Stimulated activated naive CD4-positive, alpha-beta T cell treated with Interleukin-2 at 50 U/mL for 16 hours (primary cell): ENCODE results near the gene SYNE1.

ENCODE experiments used
- DNase-seq: peaks from one replicate; lab custom pipeline; 2025; lab: John Stamatoyannopoulos, UW

SYNE1 gene

DNA sequence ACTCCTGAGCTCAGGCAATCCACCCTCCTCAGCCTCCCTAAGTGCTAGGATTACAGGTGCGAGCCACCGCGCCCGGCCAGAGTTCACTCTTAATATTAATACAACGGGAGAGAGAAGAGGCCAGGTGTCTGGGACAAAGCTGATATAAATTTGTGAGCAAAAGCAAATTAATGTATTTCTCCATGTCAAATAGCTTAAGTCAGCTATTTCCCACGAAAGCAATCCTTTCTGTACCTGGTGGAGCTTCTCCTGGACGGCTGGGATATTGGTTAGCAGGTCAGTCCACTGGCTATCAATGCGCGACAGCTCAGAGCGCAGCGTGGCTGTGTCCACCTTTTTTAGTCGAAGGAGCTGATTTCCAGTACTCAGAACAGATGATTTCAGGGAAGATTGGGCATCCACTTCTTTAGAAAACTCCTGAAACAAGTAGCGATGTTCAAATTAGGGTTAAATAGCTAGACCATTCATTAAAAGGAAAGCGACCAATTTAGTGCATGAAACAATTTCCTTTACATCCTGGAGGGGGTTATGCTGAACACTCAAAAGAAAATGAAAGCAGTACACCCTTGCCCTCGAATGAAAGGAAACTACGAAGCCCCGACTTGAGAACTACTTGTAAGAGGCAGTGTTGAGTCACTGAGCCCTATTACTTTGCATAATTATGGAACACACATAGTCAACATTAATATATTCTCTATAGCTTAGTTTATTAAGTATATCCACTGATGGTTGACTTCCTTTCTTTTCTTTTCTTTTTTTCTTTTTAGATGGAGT is 403.4 kb downstream of the SYNE1 start:
- peak; percentile 5 for DNase-seq

DNA sequence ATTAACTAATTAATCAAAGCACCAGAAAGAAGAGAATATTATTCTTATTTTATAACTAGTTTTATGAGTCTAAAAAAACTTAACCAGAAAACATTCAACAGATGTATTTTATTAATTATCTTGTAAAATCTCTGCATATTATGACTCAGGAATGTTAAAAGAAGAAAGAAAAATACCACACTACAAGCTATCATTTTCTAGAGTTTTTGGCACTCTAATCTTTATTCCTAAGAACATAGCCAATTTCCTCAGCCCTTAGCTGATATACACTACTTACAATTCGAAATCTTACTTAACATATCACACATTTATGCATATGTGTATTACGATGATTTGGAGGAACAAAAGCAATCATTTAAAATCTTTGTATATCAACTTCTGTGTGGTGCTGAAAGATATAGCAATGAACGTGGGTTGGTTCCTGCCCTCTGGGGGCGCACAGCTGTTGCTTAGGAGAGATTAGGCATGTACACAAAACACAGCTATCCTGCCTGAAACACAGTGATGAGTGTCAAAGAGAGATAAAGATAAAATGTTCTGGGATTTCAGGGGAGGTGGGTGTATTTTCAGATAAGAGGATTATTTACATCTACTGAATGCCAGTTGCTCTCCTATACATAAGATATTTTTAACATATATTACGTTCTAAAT is 404.5 kb downstream of the SYNE1 start:
- peak; percentile 24 for DNase-seq

DNA sequence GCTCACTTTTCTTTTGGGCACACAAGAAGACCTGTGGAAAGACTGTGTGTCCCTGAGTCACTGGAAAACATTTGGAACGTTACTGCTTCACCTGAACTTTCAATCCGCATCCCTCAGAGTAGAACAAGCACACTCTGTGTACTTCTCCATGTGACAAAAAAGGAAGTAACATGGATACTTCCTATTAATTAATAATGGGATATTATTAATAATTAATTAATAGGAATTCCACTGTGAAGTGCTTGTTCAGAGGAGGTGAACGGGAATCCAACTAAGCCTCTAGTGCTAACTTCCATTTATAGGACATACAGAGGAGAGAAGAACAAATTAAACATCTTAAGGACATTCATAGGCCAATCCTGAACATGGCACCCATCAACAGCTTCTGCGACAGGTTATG is 407.8 kb downstream of the SYNE1 start:
- DNase-seq, result no peak

DNA sequence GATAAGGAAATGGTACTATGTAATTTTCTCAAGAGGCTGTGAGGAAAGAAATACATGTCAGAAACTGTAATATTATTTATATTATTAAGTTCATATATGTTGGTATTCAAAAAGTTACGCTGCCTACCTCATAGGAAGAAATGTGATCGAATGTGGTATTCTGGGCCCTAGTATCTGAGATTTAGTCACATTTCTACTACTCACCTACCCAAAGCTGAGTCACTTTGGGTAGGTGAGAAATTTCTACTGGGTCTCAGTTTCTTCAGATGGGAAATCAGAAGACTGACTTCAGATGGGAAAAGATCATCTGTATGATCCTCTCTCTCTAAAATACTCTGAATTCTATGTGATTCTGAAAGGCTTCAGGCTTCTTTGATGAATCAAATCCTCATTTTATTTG is 411.0 kb downstream of the SYNE1 start:
- no peak for DNase-seq

DNA sequence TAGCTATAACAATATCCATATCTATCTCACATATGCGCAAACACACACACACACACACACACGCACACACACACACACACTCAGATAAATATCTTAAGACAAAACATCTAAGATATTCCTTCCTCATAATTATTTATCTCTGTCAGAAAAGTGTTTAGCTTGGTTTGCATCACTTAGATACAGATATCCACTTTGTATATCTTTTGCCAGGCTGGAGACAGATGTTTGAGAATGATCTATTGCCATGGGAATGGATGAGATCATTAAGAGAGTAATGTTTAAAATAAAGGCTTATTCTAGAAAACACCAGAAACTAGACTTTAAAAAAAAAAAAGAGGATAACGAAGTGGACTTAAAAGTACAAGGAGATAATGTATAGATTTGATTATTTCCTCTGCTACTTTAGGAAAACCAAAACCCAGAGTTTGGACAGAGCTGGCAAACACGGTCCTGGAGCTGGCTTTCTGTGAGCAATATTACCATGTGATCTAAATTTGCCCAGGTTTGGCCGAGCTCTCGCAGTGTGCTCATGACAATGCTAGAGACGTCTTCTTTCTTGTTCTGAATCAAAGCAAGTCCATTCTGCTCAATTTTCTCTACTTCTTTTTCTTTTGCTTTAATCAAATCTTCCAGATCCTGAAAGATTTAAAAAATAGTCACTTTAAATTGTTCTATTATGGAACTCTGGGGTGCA is 411.8 kb downstream of the SYNE1 start:
- no peak for DNase-seq

DNA sequence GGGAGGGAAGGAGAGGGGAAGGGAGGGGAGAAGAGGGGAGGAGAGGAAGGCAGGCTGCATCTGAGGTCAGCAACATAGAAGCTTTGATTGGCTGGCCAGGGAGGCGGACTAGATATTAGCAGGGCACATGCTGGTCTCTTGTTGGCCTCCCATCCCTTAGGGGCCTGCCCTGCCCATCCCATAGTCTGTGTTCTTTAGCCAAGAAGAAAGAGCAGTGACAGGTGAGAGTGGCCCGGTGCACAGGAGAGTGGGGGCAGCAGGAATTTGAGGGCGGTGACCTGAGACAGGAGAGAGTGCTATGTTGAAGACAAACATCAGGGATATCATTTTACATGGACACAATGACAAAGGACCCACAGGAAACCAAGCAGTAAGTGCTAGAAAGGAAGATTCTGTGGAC is 413.5 kb downstream of the SYNE1 start:
- DNase-seq, result no peak

DNA sequence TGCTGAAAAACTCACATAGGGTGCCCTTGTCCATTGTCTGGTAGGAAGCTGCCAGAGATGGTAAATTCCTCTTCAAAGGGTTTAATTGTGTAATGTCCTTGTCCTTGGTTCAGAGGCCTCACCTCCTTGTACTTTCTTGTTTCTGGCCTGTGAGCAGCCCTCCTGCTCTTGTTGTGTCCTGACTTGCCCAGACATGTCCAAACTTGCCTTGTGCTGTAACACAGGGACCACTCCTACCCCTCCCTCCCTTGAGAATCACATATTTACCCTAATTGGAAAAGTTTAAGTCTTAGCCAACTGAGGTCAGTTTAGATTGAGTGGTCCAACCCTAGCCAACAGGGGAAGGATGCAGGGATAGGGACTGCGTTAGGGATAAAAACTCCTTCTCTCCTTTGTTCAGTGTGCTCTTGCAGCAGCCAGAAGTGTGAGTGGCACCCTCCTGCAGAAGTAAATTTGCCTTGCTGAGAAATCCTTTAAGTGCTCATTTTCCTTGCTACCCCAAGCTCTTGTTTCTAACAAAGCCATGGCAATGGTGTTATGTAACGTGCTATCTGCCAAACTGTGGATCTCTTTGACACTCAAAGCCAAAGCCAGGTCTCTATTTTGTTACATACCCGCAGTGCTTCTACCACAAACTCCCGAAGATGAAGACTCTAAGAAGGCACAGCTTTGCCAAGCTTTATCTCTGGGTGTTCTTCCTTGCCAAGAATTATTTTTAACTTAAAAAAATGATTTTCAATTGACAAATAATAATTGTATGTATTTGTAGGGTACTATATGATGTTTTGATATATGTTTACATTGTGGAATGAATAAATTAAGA is 415.1 kb downstream of the SYNE1 start:
- DNase-seq, result no peak

DNA sequence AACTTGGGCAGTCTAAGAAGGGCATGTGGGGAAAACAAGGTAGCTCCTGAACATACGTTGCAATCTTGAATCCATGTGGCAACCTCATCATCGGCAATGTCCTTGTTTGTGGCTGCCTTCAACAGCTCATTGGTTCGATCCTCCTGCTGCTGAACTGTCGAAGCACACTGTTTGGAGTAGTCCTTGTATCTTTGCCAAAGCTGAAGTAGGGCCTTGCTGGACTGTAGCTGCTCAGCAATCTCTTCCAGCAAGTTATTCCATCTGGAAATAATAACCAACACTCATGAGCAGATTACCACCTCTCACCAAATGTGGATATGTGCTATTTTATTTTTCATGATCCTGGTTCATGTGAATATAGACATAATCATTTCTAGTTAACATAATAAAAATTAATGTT is 416.4 kb downstream of the SYNE1 start:
- no peak for DNase-seq

DNA sequence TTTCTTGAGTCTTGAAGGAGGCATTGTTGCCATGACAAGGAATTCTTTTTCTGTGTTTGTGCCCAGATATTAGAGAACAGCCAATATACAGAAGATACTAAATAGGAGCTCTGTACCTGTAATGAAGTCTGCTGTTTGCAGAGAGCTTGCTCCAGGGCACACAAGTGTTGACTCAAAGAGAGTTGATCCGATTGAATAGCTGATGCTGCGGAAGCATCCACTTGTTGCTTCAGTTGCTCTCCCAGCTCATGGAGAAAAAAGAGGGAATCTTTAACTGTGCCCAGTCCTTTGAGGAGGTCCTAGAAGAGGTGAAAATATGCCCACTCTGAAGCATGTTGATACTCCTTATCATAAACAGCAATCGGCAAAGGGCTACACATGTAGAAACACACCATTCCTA is 418.3 kb downstream of the SYNE1 start:
- DNase-seq, result no peak

DNA sequence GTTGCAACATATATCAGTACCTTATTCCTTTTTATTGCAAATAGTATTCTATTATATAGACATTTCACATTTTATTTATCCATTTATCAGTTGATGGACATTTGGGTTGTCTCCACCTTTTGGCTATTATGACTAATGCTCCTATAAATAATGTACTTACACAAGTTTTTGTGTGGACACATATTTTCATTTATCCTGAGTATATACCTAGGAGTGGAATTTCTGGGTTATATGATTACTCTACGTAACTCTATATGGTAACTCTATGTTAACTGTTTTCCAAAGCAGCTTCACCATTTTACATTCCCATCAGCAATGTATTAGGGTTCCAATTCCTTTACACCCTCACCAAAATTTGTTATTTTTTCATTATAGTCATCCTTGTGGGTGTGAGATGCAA is 424.7 kb downstream of the SYNE1 start:
- DNase-seq, result no peak

DNA sequence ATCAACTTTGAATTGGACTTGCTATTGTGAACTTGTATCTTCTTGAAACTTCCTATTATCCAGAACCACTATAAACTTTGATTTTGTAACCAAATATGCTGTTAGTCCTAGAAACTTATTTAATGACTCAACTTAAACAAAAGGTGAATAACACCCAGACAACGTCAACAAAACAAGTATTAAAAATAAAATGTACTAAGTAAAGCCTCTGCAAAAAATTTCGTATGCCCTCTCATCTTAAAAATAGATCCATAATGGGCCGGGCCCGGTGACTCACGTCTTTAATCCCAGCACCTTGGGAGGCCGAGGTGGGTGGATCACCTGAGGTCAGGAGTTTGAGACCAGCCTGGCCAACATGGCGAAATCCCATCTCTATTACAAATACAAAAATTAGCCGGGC is 428.0 kb downstream of the SYNE1 start:
- DNase-seq, result no peak

DNA sequence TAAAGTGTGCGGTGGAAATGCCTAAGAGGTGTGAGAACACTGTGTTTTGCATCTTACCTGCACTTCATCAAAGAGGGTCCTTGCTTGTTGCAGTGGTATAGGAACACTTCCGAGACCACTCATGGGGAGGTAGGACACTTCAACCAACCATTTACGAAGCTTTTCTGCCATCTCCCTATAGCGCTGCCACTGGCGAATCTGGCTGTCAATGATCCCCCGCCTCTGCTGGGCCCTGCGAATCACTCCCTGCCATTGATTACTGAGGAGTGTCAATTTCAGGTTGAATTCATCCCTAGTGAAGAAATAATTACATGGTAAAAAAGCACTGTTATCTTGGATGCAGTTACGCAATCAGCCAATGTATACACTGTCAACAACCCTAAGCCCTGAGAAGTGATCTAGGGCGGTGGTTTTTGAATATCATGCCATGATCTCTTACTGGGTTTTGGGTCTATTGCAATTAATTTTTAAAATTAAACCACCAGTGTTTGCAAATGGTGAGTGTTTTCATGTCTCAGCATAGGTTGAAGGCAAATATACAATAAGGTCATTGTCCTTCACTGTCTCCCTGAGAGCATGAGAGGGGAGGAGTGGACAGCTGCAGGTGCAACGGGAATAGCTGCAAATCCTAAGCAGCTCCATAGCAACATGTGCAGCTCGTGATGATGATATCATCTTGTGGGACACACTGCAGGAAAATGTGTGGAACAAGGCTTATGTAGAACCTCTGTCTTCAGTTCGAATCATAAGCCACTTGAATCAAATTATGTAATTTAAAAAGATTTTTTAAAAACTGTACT is 429.0 kb downstream of the SYNE1 start:
- DNase-seq, result no peak

DNA sequence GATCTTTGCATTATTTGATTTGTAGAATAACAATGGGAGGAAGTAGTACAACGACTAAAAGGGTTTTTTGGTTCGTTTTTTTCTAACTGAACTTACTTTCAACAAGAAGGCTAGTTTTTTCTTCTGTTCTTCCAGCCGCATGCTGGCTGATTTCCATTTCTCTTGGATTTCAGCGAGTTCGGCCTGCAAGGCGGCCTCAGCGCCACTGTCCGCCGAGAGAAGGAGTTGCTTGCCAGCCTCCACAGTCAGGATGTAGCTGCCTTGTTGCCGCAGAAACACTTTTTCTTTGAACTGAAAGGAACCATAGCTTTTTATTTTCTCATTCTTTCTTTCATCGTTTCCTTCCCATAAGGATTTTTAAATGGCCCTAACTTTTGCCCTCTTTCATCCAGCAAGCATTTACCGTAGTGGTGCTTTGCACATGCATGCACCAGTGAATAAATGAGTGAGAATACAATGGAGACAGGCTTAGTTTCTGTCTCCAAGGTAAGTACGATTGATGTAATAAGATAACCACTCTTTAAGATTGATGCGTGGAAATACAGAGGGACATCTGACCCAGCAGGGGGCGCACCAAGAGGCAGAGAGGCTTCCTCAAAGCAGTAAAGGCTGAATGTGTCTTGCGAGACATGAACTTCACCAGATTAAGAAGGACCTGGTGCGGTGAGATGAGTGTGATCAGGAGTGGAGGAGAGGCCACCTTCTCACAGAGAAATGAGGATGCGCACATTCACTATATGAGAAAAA is 430.9 kb downstream of the SYNE1 start:
- peak; percentile 33 for DNase-seq

DNA sequence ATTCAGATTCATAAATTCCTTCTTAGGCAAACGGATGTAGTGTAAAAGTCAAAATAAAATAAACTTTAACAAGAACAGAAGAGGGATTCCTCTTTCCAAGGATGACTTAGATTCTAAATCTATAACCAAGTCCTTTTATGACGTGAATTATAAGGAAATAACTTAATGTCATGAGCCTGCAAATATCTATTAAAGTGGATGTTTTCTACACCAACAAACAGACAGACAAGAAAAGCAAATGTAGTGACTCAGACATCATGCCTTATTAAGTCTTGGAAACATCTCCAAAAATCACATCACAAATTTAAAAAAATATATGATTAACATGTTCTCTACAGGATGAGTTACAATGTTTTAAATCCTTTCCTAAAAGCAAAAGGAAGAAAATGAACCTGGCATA is 432.6 kb downstream of the SYNE1 start:
- DNase-seq, result no peak

DNA sequence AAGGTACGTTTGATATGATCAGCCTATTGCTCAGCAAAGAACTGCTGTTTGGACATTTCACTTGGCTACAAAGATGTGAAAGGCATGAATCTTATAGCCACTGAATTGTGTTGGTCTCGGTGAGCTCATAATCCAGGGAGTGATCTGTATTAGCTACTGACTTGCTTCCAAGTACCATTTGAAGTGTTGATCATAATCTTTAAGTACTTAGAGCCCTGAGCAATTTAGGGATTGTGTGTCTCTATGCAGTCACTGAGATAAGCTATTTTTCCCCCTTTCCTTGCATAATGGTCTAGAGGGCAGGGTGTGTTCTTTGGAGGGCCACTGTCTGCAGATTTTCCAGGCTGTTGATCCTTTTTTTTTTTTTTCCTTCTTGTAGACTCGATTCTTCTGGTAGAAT is 436.0 kb downstream of the SYNE1 start:
- no peak for DNase-seq

DNA sequence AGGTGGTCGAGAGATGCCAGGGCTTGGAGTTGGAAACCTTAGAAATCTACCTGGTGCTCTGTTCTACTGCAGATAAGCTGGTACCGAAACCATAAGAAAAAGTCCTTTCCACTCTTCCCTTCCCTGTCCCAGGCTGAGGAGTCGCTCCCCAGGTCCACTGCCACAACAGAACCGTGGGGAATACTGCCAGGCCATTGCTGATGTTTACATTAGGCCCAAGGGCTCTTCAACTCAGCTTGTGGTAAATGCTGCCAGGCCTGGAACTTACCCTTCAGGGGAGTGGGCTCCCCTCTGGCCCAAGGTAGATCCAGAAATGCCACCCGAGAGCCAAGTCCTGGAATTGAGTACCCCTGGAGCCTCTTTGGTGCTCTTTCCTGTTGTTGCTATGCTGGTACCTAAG is 441.3 kb downstream of the SYNE1 start:
- no peak for DNase-seq

DNA sequence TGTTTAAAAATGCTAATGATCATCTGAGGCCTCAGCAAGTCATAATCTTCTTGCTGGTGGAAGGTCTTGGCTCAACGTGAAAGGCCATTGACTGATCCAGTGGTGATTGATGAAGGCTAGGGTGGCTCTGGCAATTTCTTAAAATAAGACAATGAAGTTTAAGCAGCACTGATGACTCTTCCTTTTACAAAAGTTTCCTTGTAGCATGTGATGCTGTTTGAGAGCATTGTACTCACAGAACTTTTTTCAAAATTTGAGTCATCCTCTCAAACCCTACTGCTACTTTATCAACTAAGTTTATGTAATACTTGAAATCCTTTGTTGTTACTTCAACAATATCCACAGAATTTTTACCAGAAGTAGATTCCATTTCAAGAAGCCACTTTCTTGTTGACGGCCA is 447.4 kb downstream of the SYNE1 start:
- DNase-seq, result no peak

DNA sequence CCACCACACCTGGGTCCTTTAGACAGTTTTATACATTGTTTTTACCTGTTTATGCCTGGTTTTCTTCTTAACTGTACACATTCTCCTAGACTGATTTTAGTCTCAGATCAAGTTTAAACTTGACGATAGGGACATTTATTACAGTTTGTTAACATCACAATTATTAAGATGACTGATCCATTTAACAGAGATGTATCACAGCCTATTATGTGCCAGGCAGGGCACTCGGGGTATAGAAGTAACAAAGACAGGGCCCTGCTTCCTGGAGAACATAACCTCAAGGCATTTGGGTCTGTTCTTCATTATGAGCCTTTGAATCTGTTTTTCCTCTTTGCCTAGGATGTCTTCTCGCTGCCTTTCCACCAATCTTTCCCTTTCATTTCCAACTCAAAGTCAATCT is 449.2 kb downstream of the SYNE1 start:
- DNase-seq, result no peak

DNA sequence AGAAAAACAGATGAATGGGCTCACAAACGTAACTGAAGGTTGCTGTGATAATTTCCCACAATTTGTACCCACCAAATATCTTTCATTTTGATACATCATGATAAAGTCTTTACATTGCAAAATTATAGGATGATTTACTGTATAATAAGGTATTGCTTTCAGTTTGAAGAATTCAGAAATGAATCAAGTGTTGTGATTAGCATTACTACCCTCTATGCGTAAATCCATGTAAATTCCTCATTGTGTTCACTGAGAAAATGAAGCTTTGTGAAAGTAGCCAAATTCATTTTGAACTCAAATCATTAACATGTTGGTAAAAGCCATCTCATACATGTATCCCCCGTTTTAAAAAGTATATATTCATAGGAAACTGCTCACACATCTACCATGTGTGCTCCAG is 450.3 kb downstream of the SYNE1 start:
- no peak for DNase-seq

DNA sequence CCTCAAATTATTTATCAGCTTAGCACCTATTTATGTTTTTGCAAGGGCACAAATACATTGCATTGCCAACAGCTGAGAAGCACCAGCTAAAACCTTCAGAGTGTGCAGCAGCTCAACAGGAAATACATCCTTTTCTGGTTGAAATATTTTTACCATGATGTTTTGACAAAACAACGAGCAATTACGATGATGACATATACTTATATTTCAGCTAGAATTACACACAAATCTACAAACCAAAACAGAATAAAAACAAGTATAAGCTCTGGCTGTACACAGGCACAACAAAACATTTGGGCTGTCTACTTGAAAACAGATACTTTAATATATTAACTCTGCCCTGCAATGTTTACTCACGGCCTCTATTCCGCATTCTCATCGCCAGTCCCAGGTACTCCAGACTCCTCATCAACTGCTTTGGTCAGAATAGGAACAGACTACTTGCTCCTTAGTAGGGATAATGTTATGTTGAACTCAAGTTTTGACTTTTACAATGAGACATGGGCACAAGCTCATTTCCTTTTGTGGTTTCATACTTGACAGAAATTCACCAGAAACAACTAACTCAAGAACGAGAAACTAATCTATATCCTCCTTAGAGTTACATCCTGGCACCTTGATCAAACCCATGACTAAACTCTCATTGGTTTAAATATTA is 452.1 kb downstream of the SYNE1 start:
- DNase-seq, result no peak
